ENCODE data around the gene KLF13.
A peak's percentile ranks its signal among the peaks of the same experiment; 100 is the strongest.

Gene KLF13

DNA sequence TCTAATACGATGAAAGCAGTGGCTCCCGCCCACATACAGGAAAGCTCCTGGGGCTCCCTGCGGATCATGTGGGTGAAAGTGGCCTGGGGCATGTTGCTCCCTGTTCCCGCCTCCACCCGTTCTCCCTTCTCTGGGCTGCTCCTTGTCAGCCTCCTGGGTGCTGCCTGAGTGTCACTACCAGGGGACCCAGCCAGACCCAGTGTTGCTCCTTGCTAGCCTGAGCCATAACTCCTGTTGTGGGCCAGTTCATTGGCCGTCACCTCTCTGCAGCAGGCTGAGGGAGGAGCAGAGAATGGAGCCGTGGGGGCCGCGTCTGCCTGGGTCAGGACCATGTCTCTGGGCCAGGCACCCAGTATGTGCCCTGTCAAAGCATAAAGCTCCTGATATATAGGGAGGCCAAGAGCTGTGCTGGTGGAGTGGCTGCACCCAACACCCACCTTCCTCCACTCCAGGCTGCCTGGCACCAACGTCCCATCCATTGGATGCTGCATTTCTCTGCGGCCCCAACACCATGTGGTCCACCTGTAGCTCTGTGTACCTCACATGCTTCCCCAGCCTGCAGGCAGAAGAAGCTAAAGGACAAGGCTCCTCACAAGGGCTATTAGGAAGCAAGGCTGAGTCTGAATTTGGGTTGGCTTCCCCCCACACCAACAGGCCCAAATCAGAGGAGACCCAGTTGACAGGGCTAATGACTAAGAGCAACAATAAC is 40.5 kb downstream of the KLF13 start:
- no peak overlapping the region for H3K4me3 ChIP-seq (ENCODE audit: low read depth, low read length)
- TF ChIP-seq, protein P1, sequence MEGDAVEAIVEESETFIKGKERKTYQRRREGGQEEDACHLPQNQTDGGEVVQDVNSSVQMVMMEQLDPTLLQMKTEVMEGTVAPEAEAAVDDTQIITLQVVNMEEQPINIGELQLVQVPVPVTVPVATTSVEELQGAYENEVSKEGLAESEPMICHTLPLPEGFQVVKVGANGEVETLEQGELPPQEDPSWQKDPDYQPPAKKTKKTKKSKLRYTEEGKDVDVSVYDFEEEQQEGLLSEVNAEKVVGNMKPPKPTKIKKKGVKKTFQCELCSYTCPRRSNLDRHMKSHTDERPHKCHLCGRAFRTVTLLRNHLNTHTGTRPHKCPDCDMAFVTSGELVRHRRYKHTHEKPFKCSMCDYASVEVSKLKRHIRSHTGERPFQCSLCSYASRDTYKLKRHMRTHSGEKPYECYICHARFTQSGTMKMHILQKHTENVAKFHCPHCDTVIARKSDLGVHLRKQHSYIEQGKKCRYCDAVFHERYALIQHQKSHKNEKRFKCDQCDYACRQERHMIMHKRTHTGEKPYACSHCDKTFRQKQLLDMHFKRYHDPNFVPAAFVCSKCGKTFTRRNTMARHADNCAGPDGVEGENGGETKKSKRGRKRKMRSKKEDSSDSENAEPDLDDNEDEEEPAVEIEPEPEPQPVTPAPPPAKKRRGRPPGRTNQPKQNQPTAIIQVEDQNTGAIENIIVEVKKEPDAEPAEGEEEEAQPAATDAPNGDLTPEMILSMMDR (IDR thresholded peaks at IDR 0.05; ENCODE audit: control insufficient read depth, extremely low read depth, insufficient read depth), result no peak
- no peak for DNase-seq (ENCODE audit: low read depth)

- TF ChIP-seq, protein P1 (IDR thresholded peaks at IDR 0.05; ENCODE audit: control insufficient read depth, extremely low read depth, insufficient read depth), result no peak
- DNase-seq (ENCODE audit: low read depth), result no peak
- no peak overlapping the region for H3K4me3 ChIP-seq (ENCODE audit: low read depth, low read length)
Measured at GRCh38 chr15:31367730-31368344, 41.2 kb downstream of the KLF13 start.

DNA sequence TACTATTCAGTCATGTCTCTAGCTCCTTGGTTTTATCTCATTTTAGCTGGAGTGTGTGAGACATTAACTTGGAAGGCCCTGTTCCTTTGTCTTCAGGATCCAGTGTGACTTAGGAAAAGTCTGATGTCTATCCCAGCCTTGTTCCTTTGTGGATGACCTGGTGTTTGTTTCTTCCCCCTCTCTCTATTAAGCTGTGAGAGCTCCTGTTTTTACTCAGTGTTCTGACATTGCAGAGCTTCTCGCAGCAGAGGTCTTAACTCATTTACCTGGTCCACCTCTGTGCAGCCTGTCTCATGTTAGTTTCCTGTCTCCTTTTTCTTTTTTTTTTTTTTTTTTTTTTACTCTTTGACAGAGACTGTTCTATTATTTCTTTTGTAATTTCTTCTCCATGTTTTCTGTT is 43.1 kb downstream of the KLF13 start:
- DNase-seq (ENCODE audit: low read depth), result no peak
- H3K4me3 ChIP-seq (ENCODE audit: low read depth, low read length), result no peak overlapping the region
- TF ChIP-seq, protein P1 (IDR thresholded peaks at IDR 0.05; ENCODE audit: control insufficient read depth, extremely low read depth, insufficient read depth), result no peak

DNA sequence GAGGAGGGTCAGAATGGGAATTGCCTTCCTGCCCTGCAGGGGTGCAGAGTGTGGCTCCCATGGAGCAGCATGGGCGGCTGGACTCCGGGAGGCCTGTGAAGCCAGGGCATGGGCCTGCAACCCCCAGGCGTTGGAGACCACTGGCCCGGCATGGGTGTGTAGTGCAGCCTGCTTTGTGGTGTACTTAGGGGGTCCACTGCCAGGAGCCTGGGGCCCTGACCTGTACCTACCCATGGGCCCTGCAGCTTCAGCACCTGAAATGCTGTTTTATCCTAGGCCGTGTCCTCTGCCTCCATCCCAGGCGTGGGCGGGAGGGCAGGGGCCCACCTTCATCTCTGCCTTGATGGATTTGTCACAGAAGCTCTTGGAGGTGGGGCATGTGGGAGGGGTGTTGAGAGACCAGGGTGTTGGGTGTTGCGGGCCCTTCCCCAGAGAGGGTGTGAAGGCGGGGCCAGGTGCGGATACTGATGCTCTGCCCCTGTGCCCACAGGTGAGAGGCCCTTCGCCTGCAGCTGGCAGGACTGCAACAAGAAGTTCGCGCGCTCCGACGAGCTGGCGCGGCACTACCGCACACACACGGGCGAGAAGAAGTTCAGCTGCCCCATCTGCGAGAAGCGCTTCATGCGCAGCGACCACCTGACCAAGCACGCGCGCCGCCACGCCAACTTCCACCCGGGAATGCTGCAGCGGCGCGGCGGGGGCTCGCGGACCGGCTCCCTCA is 45.0 kb downstream of the KLF13 start:
- no peak overlapping the region for H3K4me3 ChIP-seq (ENCODE audit: low read depth, low read length)
- TF ChIP-seq, protein P1 (IDR thresholded peaks at IDR 0.05; ENCODE audit: control insufficient read depth, extremely low read depth, insufficient read depth), result no peak
- no peak for DNase-seq (ENCODE audit: low read depth)

DNA sequence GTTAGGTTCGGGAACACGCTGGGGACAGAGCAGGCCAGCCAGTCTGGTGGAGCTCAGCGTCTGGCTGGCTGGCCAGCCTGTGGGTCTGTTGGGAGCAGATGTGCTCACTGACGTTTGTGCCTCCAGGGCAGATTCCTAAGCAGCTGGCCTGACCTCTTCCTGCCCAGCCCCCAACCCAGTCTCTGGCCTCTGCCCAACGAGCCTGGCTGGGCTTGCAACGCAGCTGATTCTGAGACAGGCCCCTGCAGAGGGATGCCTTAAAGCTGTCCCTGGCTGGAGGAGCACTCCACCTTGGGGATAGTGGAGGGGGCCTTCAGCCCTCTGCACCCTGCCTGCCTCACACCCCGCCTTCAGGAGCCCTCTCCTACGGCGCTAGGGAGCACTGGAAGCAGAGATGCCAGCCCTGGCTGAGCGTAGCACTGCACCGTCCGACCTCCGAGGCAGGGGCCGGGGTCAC is 46.0 kb downstream of the KLF13 start:
- TF ChIP-seq, protein P1 (IDR thresholded peaks at IDR 0.05; ENCODE audit: control insufficient read depth, extremely low read depth, insufficient read depth), result no peak
- no peak overlapping the region for H3K4me3 ChIP-seq (ENCODE audit: low read depth, low read length)

GRCh38 chr15:31373096-31373865 is 46.6 kb downstream of the KLF13 start:
- DNase-seq (ENCODE audit: low read depth), result no peak
- TF ChIP-seq, protein P1 (IDR thresholded peaks at IDR 0.05; ENCODE audit: control insufficient read depth, extremely low read depth, insufficient read depth), result no peak
- no peak overlapping the region for H3K4me3 ChIP-seq (ENCODE audit: low read depth, low read length)

More for the DNA sequence above, 46.0 kb downstream of the KLF13 start:
- DNase-seq (ENCODE audit: low read depth), result peak; percentile 13

Data from LNCaP clone FGC (cell line).